NCI-H226 (cell line): ENCODE measurements around the gene MYG1.
A peak's percentile ranks its signal among the peaks of the same experiment; 100 is the strongest.
"Not testable (repeated sequence)": the region's sequence is repeated elsewhere in the genome, so short reads cannot be mapped to it uniquely, and the experiment has no call there.

Experiments
- DNase-seq: peaks from one replicate; pipeline ENCODE4 v3.0.0-alpha.2; 2015

The MYG1 gene

DNA sequence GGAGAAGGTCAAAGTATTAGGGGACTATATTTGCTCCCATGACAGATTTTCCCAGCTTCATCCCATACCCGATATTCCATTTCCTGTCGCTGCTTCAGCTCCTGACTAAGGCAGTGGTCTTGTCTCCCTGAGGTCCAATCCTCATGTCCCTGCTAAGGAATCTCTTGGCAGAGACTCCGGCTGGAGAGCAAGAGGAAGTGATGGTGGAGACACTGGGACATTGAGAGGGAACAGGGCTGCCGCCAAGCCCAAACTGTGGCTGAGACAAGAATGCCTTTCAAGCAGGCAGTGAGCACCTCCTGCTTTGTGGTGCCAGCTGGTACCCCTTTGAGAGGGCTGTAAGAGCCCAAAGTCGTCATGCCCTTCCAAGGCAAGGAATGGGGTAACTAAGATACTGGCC, 31.2 kb downstream of the MYG1 start:
- DNase-seq: no peak

DNA sequence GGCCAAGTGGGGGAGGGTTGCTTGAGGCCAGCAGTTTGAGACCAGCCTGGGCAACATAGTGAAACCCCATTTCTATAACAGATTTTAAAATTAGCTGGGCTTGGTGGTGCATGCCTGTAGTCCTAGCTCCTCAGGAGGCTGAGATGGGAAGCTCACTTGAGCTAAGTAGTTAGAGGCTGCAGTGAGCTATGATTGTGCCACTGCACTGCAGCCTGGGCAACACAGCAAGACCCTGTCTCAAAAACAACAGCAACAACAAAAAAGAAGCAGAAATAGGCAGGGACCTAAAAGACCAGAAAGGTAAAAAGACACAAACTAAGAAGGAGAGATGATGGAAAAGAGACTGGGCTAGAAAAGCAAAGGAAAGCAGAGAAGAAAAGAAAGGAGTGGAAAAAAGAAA, 32.8 kb downstream of the MYG1 start:
- not testable (repeated sequence) for DNase-seq

DNA sequence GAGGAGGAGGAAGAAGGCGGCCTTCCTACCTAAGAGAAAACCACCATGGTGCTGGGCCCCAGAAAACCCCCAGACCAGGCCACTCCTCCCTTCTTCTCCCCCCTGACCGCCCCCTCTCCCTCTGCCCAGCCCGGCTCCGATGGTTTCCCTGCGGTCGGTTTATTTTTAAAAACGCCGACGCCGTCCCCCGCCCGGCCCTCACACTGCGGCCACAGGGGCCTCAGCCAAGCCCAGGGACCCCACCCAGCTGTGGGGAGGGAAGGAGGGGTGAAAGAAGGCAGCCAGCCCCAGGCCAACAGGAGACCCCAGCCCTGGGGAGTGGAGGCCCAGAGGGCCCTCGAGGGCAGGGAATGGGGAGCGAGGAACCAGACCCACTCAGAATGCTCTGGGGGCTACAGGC, 33.2 kb downstream of the MYG1 start:
- no peak for DNase-seq

DNA sequence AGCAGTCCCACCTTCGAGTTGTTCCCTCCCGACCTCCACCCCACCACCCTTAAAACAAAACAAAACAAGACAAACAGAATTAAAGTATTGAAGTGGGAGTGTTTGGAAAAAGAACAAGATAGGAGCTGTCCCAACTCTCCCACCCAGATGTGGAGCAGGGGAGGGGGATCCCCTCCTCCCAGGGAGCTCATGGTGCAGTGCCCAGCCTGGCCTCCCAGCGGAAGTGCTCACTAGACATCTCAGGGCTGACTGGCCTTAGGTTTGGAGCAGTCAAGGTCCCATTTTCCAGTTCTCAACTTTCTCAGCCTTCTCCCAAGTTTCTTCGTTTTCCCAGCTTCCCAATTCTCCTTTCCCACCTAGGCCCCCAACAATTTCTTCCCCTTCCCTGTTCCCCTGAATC, 33.8 kb downstream of the MYG1 start:
- DNase-seq: no peak

DNA sequence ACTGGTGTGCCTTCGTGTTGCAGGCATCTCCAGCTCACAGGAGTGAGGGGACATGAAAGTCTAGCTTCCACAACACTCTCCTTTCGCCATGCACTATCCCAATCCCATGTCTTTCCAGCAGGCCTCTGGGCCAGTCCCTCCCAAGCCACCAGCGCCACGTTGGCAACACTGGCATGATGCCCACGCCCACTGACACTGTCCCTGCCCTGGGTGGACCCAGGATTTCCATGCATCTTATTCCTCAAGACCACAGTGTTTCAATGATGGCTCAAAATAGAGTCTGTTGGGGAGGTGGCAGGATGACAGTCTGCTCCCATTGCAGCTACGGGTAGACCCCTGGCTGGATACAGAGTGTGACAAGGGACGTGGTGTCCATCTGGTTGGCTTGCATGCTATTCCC, 34.4 kb downstream of the MYG1 start:
- no peak for DNase-seq

DNA sequence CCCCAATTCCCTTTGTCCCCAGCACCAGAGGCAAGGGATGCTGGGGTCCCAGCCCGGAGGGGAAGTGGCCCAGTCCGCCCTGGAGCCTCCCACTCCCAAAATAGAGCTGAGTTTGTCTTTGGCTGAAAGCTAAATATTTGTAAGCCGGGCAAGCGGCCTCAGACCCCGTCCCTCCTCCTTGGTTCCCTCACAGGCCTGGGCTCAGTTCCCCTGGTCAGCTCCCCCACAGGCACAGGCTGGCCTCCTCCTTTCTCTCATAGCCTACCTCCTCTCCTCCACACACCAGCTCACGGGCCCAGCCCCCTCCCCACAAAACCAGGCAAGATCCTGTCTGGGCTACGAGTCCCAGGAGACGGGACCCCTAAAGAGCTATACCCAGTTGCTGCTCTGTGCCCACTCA, 35.3 kb downstream of the MYG1 start:
- no peak for DNase-seq

DNA sequence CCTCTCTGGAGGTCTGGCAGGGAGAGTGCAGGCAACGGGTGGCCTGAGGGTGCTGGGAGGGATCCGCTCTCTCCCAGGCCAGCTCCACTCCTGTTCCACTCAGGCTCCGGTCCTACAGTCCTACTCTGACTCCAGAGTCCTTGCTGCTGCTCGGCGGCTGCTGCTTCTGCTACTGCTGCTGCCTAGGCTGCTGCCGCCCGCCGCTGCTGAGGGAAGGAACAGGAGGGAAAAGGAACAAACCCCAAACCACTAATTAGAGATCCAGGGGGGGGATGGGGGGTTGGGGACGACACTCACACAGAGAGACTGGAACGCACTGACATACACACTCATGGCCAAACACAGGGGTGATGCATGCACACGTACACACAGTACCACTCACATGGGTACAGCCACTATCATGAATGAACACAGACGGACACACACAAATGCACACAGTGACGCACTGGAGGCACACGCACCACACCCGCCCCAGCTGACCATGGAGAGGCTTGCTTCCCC, 36.7 kb downstream of the MYG1 start, which contains the start of gene SP7:
SP7 (minus strand) TSS at position 174 of the 501 bp plus-strand sequence. CDS start 708 bp downstream, outside the sequence.
- no peak for DNase-seq

DNA sequence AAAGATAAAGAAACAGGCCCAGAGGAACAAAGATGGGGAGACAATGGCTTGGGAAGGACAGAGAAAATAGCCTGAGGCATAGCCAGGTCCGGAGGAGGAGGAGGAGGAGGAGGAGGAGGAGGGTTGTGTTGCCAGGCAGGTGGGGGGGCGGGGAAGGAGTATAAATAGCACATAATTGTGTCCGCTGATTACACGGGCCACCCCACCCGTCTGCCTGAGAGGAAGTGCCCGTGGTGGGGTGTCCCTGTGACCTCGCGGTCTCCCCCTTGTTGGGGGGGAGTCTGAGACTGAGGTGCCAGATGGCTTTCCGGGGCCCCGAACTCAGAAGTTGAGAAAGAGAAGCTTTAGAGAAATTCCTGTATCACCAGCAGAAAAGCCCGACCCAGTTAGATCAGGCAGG, 38.5 kb downstream of the MYG1 start:
- no peak for DNase-seq

DNA sequence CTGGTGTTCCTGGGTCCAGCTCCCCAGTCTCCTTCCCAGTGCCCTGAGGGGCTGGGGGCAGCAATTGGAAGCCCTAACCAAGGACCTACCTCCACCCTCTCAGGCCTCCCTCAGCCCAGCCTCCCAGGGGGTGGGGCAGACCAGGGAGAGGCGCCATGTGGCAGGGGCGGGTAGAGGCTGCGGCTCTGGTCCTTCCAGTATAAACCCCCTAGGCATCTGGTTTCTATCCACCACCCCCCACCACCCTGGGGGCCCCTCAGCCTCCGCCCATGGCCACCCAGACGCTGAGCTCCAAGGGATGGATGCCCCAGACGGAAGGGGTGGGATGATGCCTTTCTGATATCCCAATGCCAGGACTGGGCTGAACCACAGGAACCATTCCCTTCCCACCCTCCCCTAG, 39.4 kb downstream of the MYG1 start:
- no peak for DNase-seq

DNA sequence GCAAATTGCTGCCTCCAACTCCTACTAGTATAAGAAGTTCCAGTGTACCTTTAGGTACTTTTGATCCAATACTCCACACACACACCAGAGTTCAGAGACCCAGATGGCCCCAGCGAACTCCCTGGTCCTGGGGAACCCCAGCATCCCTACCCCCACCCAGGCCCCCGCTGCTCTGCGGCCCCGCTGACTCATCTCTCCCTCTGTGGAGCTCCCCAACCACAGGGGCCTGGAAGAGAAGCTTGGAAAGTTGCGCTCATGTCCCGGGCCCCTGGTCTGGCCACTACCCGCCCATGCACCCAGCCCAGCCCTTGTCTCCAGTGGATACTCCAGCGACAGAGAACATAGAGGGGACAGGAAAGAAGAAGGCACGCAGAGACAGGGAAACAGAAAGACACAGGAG, 40.9 kb downstream of the MYG1 start:
- DNase-seq: no peak

DNA sequence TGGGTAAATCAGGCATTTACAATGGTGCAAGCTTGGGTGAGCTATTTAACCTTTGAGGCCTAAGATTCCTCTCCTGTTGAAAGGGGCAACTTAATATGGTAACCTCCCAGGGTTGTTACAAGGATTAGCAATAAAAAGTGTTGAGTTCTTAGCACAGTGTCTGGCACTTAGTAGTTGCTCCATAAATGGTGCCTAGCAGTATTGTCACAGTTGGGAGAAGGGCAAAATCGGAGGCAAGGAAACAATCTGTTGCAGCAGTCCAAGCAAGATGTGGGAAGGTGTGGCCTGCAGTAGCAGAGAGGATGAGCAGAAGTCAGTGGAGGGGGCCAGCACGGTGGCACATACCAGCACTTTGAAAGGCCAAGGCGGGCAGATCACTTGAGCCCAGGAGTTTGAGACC, 44.0 kb downstream of the MYG1 start:
- DNase-seq: no peak

DNA sequence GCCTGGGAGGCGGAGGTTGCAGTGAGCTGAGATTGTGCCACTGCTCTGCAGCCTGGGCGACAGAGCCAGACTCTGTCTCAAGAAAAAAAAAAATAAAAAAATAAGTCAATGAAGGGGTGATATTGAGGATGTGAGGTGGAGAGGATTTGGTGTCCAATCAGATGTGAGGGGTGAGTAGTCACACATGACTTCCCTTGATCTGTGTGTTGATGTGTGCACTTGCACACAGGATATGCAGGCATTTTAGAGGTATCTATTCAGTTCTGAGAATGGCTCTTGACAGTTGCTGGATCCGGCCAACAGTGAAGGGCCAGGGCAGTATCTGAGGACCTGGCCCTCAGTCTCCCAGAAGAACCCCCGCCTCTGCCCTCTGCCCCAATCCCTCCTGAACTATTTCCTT, 44.5 kb downstream of the MYG1 start:
- DNase-seq: no peak

DNA sequence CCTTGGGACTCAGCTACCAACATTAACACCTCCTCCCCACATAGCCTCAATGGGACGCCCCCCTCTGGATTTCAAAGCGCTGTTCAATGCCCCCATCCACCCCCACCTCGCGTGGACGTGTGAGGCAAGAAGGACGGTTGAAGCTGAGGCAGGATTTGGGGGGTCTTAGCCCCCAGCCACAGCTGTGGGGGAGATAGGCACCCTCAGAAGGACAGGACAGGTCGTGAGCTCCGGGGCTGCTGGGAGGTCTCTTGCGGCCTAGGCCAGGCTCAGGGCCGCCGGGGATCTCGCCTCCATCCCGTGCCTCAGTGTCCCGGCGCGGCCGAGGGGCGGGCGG, 45.0 kb downstream of the MYG1 start:
- DNase-seq: no peak

DNA sequence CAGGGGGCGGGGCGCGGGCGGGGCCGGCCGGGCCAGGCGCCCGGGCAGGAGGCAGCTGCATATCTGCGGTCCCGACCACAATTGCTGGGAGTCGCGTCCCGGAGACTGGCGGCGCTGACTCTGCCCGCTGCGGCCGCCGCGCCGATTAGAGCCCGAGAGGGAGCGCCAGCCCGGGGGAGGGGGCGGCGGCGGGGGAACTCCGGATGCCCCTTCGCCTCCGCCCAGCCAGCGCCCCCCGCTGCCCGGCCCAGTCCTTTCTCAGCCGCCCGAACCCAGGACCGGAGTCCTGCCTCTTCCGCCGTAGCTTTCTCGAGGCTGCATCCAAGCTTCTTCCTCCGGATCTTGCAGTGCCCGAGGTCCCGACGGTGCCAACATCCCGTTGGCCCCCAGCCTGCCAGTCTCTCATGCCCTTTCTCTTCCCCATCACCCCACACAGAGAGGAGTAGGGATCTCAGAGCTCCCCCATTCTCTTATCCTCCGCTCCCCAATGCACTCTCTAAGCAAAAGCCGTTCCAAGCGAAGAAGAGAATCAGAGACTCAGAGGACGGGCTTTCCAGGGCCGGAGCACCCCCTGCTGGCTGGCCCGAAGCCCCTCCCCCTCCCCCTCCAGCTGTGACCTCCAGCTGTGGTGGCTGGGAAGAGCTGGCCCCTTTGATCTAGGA, 45.5 kb downstream of the MYG1 start:
- peak; percentile 75 for DNase-seq

DNA sequence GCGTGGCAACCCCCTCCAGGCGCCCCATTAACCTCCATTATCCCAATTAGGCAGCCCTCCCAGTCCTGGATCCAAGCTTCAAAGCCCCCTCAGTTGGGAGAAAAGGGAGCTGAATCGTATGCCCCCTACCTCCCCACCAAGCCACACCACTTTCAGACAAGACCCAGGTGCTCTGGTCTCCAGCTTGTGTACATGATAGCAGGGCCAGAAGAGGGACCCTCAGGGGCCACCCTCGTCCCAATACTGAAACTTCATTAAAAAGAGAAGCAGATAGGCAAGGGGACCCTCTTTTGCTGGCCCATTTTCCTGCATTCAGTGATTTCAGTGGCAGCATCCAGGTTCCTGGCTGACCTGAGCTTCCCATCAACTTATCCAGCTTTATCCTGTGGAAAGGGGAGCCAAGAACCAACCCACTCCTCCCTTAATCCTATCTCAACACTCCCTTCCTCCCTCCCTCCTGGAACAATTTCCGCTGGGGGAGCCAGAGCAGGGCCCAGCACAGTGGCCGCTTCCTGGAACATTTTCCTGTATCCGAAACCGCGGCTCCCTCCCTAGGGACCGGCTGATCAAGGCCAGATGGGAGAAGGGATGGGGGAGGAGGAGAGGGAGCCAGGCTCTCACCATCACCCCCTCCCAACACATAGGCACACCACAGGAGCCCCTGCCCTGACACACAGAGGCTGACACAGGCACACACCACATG, 46.1 kb downstream of the MYG1 start:
- DNase-seq: no peak

DNA sequence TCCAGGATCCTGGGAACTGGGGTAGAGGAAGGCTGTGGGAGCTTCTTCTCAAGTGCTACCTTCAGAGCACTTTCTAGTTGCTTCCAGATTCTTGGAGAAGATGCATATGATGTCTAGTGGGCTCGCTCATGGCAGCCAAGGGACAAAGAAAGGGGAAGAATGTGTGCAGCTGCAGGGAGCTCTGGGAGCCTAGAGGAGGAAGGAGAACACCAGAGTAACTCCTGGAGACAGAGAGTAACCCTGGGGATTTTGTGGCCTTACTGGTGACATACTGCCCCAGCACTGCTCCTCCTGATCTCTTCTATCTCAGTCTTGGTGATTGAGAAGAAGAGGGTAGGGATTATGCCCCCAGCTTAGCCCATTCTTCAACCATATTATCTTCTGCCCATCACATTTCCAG, 47.0 kb downstream of the MYG1 start:
- DNase-seq: no peak

DNA sequence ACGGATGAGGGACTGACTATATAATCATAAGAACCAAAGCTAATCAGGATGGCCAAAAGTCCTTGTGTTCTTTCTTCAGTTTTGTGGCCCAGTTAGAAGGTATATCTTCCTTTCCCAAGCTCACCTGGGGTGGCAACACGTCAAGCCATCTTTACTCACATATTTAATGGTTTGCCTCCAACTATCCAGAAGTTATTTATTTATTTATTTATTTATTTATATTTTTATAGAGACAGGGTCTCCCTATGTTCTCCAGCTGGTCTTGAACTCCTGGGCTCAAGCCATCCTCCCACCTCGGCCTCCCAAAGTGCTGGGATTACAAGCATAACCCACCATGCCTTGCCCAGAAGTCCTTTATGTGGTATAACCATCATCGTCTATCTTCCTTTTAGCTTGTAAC, 48.4 kb downstream of the MYG1 start:
- no peak for DNase-seq

DNA sequence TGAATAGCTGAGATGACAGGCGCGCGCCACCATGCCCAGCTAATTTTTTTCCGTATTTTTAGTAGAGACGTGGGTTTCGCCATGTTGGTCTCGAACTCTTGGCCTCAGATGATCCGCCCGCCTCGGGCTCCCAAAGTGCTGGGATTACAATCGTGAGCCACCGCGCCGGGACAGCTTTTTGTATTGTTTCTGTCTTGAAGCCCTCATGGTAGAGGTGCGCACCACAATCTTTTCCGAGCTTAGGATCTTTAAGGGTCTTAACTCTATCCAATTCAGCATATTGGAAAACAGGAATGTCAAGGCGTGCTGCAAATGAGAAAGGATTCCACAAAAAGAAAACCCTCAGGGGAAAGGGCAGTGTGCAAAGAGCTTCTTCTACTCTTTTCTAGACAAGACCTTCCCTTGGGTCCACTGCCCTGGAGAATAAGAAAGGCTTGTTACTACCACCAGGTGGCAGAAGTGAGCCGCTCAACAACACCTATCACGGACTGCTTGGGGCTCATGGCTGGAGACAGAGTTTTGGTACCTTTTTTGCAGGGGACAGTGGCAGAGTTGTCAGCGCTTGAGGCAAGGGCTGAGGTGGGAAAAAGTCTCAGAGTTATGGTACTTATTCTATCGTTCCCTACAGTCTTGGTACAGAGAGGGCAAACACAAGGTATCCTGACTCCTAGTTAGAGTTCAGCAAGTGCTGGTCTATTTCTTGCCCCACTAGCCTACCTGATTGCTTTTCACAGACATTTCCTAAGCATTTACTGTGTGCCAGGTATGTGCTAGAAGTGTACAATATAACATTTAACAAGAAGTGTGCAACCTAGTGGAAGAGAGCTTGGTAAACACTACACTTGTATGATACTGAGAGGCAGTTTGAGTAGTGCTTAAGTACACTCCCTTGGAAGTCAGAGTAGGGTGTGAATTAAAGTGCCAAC, 53.1 kb downstream of the MYG1 start:
- DNase-seq: peak; percentile 68

DNA sequence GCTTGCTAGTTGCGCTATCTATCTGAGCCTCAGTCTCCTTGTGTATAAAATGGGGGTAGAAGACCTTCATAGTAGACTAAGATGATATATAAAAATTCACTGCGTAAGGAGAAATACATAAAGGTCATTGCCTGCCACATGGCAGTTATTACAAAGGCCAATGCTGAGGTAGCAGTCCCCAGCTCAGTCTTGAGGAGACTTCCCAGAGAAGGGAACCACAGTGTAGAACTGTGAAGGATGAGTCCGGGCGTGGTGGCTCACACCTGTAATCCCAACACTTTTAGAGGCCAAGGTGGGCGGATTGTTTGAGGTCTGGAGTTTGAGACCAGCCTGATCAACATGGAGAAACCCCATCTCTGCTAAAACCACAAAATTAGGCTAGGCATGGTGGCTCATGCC, 53.8 kb downstream of the MYG1 start:
- DNase-seq: no peak

DNA sequence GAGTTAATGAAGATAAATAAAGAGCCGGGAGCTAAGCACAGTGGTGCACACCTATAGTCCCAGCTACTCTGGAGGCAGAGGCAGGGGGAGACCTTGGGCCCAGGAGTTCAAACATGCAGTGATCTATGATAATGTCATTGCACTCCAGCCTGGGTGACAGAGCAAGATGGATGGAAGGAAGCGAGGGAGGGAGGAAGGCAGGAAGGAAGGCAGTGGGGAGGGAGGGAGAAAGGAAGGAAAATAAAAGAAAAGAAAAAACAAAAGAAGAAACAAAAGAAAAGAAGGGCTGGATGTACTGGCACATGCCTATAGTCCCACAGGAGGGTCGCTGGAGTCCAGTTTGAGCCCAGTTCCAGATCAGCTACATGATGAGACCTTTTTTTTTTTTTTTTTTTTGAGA, 55.6 kb downstream of the MYG1 start:
- DNase-seq: no peak
